Psoas muscle (tissue), 8 donors: ENCODE data around the gene PELO. TPM values are rescaled to one million over a fixed set of nuclear protein-coding genes. Genes with fewer than 3 reads are reported as not detected.

ENCODE experiments used
- ATAC-seq, 4 donors: fragments of 200-7000 bp; cut with Tn5 transposase; one replicate each; pipeline ENCODE4 v1.9.1; 2020; ENCODE audit warnings: moderate library complexity in 3 of 4, mild to moderate bottlenecking in 2 of 4
- DNase-seq, 2 donors: peaks; one replicate each; pipeline ENCODE4 v3.0.0-alpha.2; 2020
- H3K27ac ChIP-seq: fragments of 200-600 bp; one replicate; pipeline ENCODE4 v1.8.0; 2022
- H3K27me3 ChIP-seq, 3 donors: fragments of 200-600 bp in 1 of 3; one replicate each; pipeline versions ENCODE4 v1.6.1 to v1.8.0; 2013 to 2022; ENCODE audit warnings: low read length in 2 of 3, mild to moderate bottlenecking in 2 of 3, moderate library complexity in 1 of 3; ENCODE audit not compliant: insufficient read depth in 3 of 3
- H3K36me3 ChIP-seq, 2 donors: fragments of 200-600 bp in 1 of 2; one replicate each; pipeline versions ENCODE4 v1.6.1 to v1.8.0; 2013 to 2022; ENCODE audit warnings: low read depth in 1 of 2, mild to moderate bottlenecking in 1 of 2, moderate library complexity in 1 of 2; ENCODE audit not compliant: insufficient read depth in 1 of 2
- H3K4me1 ChIP-seq: fragments of 200-600 bp; one replicate; pipeline ENCODE4 v1.8.0; 2022
- H3K4me3 ChIP-seq: fragments of 200-600 bp; one replicate; pipeline ENCODE4 v1.8.0; 2022; ENCODE audit warnings: mild to moderate bottlenecking
- H3K9me3 ChIP-seq: fragments of 200-600 bp; one replicate; pipeline ENCODE4 v1.8.0; 2022
- CTCF ChIP-seq: fragments of 200-600 bp; IDR thresholded peaks from one replicate; pipeline ENCODE4 v1.8.0; 2022; ENCODE audit warnings: antibody characterized with exemption
- WGBS, 3 donors: extraction: QIAGEN DNeasy Blood & Tissue Kit; methylation state at CpG; one replicate each; pipeline versions ENCODE4 v1.1.6 to v1.1.7; 2013; 5-methylcytosine and 5-hydroxymethylcytosine counted together
- intact Hi-C, 2 donors: fragments of 100-400 bp; cut with DNase I; formaldehyde crosslinking; loops; one replicate each; pipeline versions ENCODE4 v1.11.0 to v1.14.2; 2022
- polyA plus RNA-seq, 3 donors: library from polyadenylated mRNA; stranded (reverse); fragments of 200-250 nt; gene quantifications; one replicate each; pipeline ENCODE4 v1.2.3, GENCODE V29; 2013
- total RNA-seq, 4 donors: library from RNA; stranded (reverse); fragmentation: NEBNext Ultra II Directional in 2 of 4; extraction: Animal tissue kit (Norgen Biotek cat#: 25700) in 2 of 4; gene quantifications; one replicate each; pipeline versions ENCODE4 v1.2.1 to v1.2.4, GENCODE V29; 2021 to 2023
- donor health status: healthy with polysubstance abuse.
- donor health status: DM: no; HTN: no; CAD: no; lungs with moderate emphysema.
- donor health status: Bipolar disorder and iron deficiency.
- donor health status: healthy.
- donor health status: DM: yes; HTN: yes; CAD: no.
- donor health status: DM: no; HTN: no; CAD: no.
- donor health status: DM: no; HTN: no; CAD: no.
- donor health status: DM: yes; HTN: yes; CAD: no.

PELO gene
- total and polyA plus RNA-seq, 7 donors, result 13.1 to 30.1 (median 25.6) TPM

GRCh38 chr5:52807723-52808122 is 20.0 kb downstream of the PELO start:
- Histone ChIP-seq H3K9me3 (no peaks in the 10 kb centered on the region), H3K36me3 (no peaks in the 10 kb centered on the region), H3K4me1 (peaks cover 44% of the 10 kb centered on the region), H3K4me3 (no peak overlapping the region), H3K27me3 (no peaks in the 10 kb centered on the region), H3K27ac (no peak overlapping the region)
- intact Hi-C loops, result no loop called here
- DNase-seq (no peak), ATAC-seq (no peak)
- no peak for TF ChIP-seq CTCF

GRCh38 chr5:52808316-52808901 is 20.7 kb downstream of the PELO start:
- H3K9me3 ChIP-seq, result no peaks in the 10 kb centered on the region
- intact Hi-C loops, result no loop called here
- no peak for TF ChIP-seq CTCF
- ATAC-seq (no peak), DNase-seq (no peak)
- H3K27ac ChIP-seq, result no peak overlapping the region
- H3K27me3 ChIP-seq, result no peaks in the 10 kb centered on the region
- 79 to 86% (median 81%) methylated on average over 2 of the region's 2 CpGs for WGBS, 3 donors
- H3K4me1 ChIP-seq, result peaks cover 38% of the 10 kb centered on the region
- H3K4me3 ChIP-seq, result no peak overlapping the region
- no peaks in the 10 kb centered on the region for H3K36me3 ChIP-seq

- no peak for ATAC-seq
- intact Hi-C loops, result no loop called here
- 48 to 82% (median 59%) methylated on average over 1 of the region's 1 CpG for WGBS, 3 donors
- no peak for DNase-seq
- H3K9me3 ChIP-seq, result no peaks in the 10 kb centered on the region
- no peaks in the 10 kb centered on the region for H3K36me3 ChIP-seq
- no peak overlapping the region for H3K4me3 ChIP-seq
- peaks cover 30% of the 10 kb centered on the region for H3K4me1 ChIP-seq
- TF ChIP-seq CTCF, result no peak
- no peaks in the 10 kb centered on the region for H3K27me3 ChIP-seq
- H3K27ac ChIP-seq, result no peak overlapping the region
These were observed 22.2 kb downstream of the PELO start for GRCh38 chr5:52809884-52810283.

- H3K4me3 ChIP-seq, result no peak overlapping the region
- DNase-seq, result no peak
- intact Hi-C loops, result no loop called here
- no peak for TF ChIP-seq CTCF
- H3K4me1 ChIP-seq, result peaks cover 26% of the 10 kb centered on the region
- H3K9me3 ChIP-seq, result no peaks in the 10 kb centered on the region
- no peaks in the 10 kb centered on the region for H3K27me3 ChIP-seq
- no peak overlapping the region for H3K27ac ChIP-seq
- H3K36me3 ChIP-seq, result no peaks in the 10 kb centered on the region
- no peak for ATAC-seq
- WGBS, 3 donors, result 47 to 100% (median 100%) methylated on average over 1 of the region's 1 CpG
These were observed 22.7 kb downstream of the PELO start for GRCh38 chr5:52810426-52810825.
